Hematopoietic multipotent progenitor cell treated with erythropoietin and hydrocortisone succinate and interleukin-3 and kit ligand, for 8 days (in vitro differentiated cells): ENCODE measurements around the gene EDC3.
"Not testable (repeated sequence)": the region's sequence is repeated elsewhere in the genome, so short reads cannot be mapped to it uniquely, and the experiment has no call there.

ENCODE experiments used
- DNase-seq: peaks from one replicate; pipeline ENCODE4 v3.0.0-alpha.2; 2015

EDC3 gene

GRCh38 chr15:74604983-74605794 is 90.6 kb downstream of the EDC3 start:
- DNase-seq, result no peak

- no peak for DNase-seq
These were observed 91.8 kb downstream of the EDC3 start for GRCh38 chr15:74603789-74604705.

DNA sequence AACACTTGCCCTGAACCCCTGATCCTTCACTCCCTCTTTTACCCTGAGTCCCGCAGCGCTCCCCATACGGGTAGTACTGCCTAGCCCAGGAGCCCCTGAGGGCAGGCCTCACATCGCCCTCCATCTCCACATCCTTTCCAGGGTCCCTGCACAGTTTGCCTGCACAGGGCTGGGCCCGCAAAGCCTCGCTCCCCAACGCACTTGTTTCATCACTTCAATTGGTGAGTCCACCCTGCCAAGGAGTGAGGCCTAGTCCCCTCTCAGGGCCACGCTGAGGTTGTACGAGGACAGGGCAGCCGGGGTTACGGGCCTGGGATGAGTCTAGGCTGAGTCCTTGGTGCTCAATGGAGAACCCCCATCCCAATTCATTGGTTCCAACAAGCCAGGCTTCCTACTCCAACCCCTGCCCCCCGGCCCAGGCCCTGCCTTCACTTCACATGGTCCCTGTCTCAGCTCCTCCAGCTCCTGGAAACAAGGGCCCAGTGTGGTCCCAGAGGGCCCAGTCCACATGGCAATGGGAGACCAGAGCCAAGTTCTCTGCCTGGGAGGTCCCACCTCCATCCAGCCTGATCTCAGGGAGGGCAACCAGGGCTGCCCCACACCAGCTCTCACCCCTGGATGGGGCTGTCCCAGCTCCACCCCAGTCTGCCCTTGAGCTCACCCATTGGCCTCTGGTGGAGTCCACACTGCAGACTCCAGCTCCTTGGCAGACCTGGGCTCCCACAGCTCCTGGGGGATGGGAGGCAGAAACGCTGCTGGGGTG is 92.6 kb downstream of the EDC3 start:
- no peak for DNase-seq

GRCh38 chr15:74599156-74599555 is 96.7 kb downstream of the EDC3 start:
- DNase-seq, result no peak

- DNase-seq, result peak; percentile 94
These were observed 97.5 kb downstream of the EDC3 start for GRCh38 chr15:74598126-74598842.

GRCh38 chr15:74597146-74597705 is 98.6 kb downstream of the EDC3 start:
- DNase-seq, result not testable (repeated sequence)

GRCh38 chr15:74596736-74597135 is 99.1 kb downstream of the EDC3 start:
- not testable (repeated sequence) for DNase-seq

DNA sequence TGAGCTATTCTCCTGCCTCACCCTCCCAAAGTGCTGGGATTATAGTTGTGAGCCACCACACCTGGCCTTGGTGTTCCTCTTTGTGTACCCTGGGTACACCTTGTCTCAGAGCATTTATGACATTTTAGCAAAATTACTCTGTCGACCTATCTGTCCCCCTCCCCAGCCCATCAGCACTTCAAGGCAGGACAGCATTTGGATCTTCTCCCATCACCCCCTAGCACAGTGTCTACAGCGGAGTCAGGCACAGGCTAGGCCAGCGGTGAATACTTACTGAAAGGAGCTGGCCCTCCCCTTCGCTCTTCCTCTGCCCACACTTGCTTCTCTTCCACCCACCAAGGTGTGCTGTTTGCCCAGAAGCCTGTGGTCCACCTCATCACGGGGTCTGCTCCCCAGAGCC is 100.6 kb downstream of the EDC3 start:
- DNase-seq, result no peak

DNA sequence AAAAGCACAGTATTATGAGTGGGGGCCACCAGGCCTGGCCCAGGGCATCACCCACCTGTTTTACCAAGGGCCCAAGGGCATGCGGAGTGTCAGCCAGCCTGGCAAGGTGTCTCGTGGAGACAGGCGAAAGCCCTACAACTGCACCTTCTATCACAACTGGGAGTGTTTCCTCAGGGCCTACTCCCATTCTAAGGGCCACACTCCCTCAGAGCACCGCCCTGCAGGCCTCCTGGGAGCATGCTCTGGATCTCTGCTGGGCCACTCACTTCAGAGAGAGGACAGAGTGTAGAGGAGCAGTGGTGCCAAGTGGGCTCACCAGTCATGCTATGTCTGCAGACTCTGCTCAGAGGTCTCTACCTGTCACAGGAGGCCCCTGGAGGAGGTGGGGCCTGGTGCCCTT is 101.4 kb downstream of the EDC3 start:
- DNase-seq, result no peak

GRCh38 chr15:74593122-74593521 is 102.7 kb downstream of the EDC3 start:
- DNase-seq, result no peak

- no peak for DNase-seq
These were observed 103.6 kb downstream of the EDC3 start for GRCh38 chr15:74592222-74592621.

GRCh38 chr15:74589826-74590225 is 106.0 kb downstream of the EDC3 start:
- DNase-seq, result no peak

GRCh38 chr15:74585857-74586256 is 110.0 kb downstream of the EDC3 start:
- no peak for DNase-seq

DNA sequence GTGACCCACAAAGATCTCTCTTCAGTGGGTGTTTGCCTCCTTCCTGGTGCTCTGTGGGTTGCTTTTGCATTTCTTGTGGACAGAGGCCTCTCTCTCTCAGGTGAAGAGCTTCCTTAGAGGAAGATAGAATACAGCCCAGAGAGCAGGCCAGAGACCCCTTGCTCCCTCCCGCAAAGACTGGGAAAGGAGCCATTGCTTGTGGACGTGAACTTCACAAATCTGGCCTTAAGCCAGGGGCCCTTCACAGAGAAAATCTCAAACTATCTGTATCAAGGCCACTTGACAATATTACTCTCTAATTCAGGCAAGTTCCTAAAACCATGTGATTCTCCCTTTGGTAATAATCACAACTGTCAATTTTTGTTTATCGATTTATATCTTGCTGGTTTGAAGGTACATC is 110.6 kb downstream of the EDC3 start:
- no peak for DNase-seq

- peak; percentile 72 for DNase-seq
These were observed 111.0 kb downstream of the EDC3 start for GRCh38 chr15:74584779-74585178.

DNA sequence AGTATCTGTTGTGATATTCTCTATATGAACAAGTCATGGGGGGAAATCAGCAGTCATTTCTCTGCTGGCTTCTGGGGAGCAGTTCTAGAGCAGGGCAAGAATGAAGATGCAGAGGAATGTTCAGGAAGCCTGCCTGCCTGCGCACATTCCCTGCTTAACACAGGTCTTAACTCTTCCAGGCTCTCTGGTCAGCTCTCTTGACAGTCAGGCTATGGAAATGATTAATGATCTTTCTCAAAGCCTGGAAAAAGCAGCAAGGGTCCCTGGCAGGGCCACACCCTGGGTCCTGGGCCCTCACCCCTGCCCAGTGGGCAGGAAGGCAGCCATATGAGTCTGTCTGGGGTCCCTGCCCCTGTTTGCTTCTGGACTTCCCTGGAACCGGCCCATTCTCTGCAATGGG is 111.6 kb downstream of the EDC3 start:
- DNase-seq, result no peak
